CD1c-positive myeloid dendritic cell (primary cell): Measurements from ENCODE around the gene TFAP2A.

ENCODE experiments used
- DNase-seq: peaks from one replicate; pipeline ENCODE4 v3.0.0-alpha.2; 2016; ENCODE audit errors: extremely low spot score

Gene TFAP2A

GRCh38 chr6:10382728-10383330, 32.0 kb downstream of the TFAP2A start:
- no peak for DNase-seq

- DNase-seq, result no peak
Measured at GRCh38 chr6:10382322-10382721, 32.6 kb downstream of the TFAP2A start.

GRCh38 chr6:10381830-10382208, 33.1 kb downstream of the TFAP2A start:
- DNase-seq, result no peak

- DNase-seq, result no peak
Measured at GRCh38 chr6:10381133-10381829, 33.6 kb downstream of the TFAP2A start.

GRCh38 chr6:10375391-10375969, 39.4 kb downstream of the TFAP2A start:
- DNase-seq, result no peak

- DNase-seq, result no peak
Measured at GRCh38 chr6:10373642-10374359, 41.1 kb downstream of the TFAP2A start.

- no peak for DNase-seq
Measured at GRCh38 chr6:10369896-10370295, 45.0 kb downstream of the TFAP2A start.

GRCh38 chr6:10368861-10369260, 46.0 kb downstream of the TFAP2A start:
- no peak for DNase-seq

GRCh38 chr6:10363911-10364310, 51.0 kb downstream of the TFAP2A start:
- DNase-seq, result no peak

- no peak for DNase-seq
Measured at GRCh38 chr6:10362300-10362699, 52.6 kb downstream of the TFAP2A start.

GRCh38 chr6:10361428-10361827, 53.4 kb downstream of the TFAP2A start:
- DNase-seq, result no peak

GRCh38 chr6:10359581-10359980, 55.3 kb downstream of the TFAP2A start:
- DNase-seq, result no peak

- no peak for DNase-seq
Measured at GRCh38 chr6:10355115-10355702, 59.7 kb downstream of the TFAP2A start.

GRCh38 chr6:10351791-10352190, 63.1 kb downstream of the TFAP2A start:
- no peak for DNase-seq

- no peak for DNase-seq
Measured at GRCh38 chr6:10350720-10351119, 64.2 kb downstream of the TFAP2A start.

- DNase-seq, result no peak
Measured at GRCh38 chr6:10347561-10348327, 67.1 kb downstream of the TFAP2A start.
